HEK293 (cell line): ENCODE measurements around the gene NCOA3.

Experiments used
- CTCF ChIA-PET: fragments of 350-600 bp; formaldehyde crosslinking; extraction: SDS; loops from one replicate; lab custom pipeline; 2021; ENCODE audit warnings: antibody characterized with exemption; lab: Yijun Ruan, JAX
- POLR2A ChIA-PET: fragments of 300-600 bp; formaldehyde crosslinking; extraction: SDS; loops from one replicate; lab custom pipeline; 2020; ENCODE audit warnings: antibody characterized with exemption, inconsistent platforms; lab: Yijun Ruan, JAX
- H3K27ac ChIP-seq: fragments of 200-500 bp; sonication (Bioruptor generic); 2 replicates; pipeline ENCODE4 v1.5.1; 2014; ENCODE audit warnings: low read depth, low read length, control low read depth, inconsistent platforms; ENCODE audit errors: extremely low read depth
- H3K36me3 ChIP-seq, 2 experiments: fragments of 200-500 bp in 1 of 2; sonication (Bioruptor generic) in 1 of 2; 1 replicate in 1 of 2; 2 replicates in 1 of 2; pipeline ENCODE4 v1.5.1; 2014 to 2017; ENCODE audit warnings: inconsistent platforms in 2 of 2, low read length in 2 of 2; ENCODE audit not compliant: control insufficient read depth in 2 of 2, insufficient read depth in 1 of 2
- H3K4me1 ChIP-seq: fragments of 200-500 bp; sonication (Bioruptor generic); 2 replicates; pipeline ENCODE4 v1.5.1; 2014; ENCODE audit warnings: mild to moderate bottlenecking, low read length, inconsistent platforms; ENCODE audit not compliant: control insufficient read depth, insufficient read depth
- H3K4me3 ChIP-seq: 2 replicates; pipeline ENCODE4 v1.5.1; 2011; ENCODE audit warnings: low read depth, mild to moderate bottlenecking, control low read depth, low read length, moderate library complexity
- H3K9me3 ChIP-seq: fragments of 200-500 bp; sonication (Bioruptor generic); 2 replicates; pipeline ENCODE4 v1.5.1; 2014; ENCODE audit warnings: low read depth, low read length, inconsistent platforms; ENCODE audit not compliant: control insufficient read depth, insufficient read depth
- CTCF ChIP-seq: fragments of 450-650 bp; formaldehyde crosslinking; IDR thresholded peaks from 2 replicates; pipeline ENCODE4 v1.5.1; 2016; ENCODE audit warnings: missing biosample characterization, missing genetic modification characterization
- HOXA7 ChIP-seq: sonication (generic); formaldehyde crosslinking; IDR thresholded peaks from 2 replicates; pipeline ENCODE4 v1.8.1; 2022; ENCODE audit warnings: missing genetic modification reagents, borderline replicate concordance
- HOXC10 ChIP-seq: sonication (generic); formaldehyde crosslinking; IDR thresholded peaks from 2 replicates; pipeline ENCODE4 v1.8.1; 2023; ENCODE audit warnings: mild to moderate bottlenecking, missing genetic modification reagents
- OSR2 ChIP-seq: fragments of 450-650 bp; formaldehyde crosslinking; IDR thresholded peaks from 2 replicates; pipeline ENCODE4 v1.5.1; 2016; ENCODE audit warnings: missing biosample characterization, missing genetic modification characterization
- PRDM1 ChIP-seq: fragments of 450-650 bp; formaldehyde crosslinking; IDR thresholded peaks from 2 replicates; pipeline ENCODE4; 2016; ENCODE audit warnings: missing biosample characterization, missing genetic modification characterization
- REPIN1 ChIP-seq: fragments of 450-650 bp; formaldehyde crosslinking; IDR thresholded peaks from 2 replicates; pipeline ENCODE4 v1.5.1; 2017; ENCODE audit warnings: missing biosample characterization, missing genetic modification characterization, low read depth
- SCRT1 ChIP-seq: fragments of 450-650 bp; formaldehyde crosslinking; IDR thresholded peaks from 2 replicates; pipeline ENCODE4 v1.5.1; 2016; ENCODE audit warnings: missing biosample characterization, missing genetic modification characterization, borderline replicate concordance
- ZBTB10 ChIP-seq: fragments of 450-650 bp; formaldehyde crosslinking; IDR thresholded peaks from 2 replicates; pipeline ENCODE4 v1.5.1; 2016; ENCODE audit warnings: missing biosample characterization, missing genetic modification characterization
- ZBTB44 ChIP-seq: fragments of 450-650 bp; IDR thresholded peaks from 2 replicates; pipeline ENCODE4 v1.5.1; 2018; ENCODE audit warnings: missing biosample characterization, mild to moderate bottlenecking, missing genetic modification characterization
- ZFP3 ChIP-seq: fragments of 450-650 bp; formaldehyde crosslinking; IDR thresholded peaks from 2 replicates; pipeline ENCODE4 v1.5.1; 2016; ENCODE audit warnings: low read depth, missing biosample characterization, missing genetic modification characterization
- ZNF121 ChIP-seq: fragments of 450-650 bp; formaldehyde crosslinking; IDR thresholded peaks from 2 replicates; pipeline ENCODE4 v1.5.1; 2016; ENCODE audit warnings: missing biosample characterization, missing genetic modification characterization
- ZNF18 ChIP-seq: fragments of 450-650 bp; formaldehyde crosslinking; IDR thresholded peaks from 2 replicates; pipeline ENCODE4 v1.5.1; 2016; ENCODE audit warnings: missing biosample characterization, missing genetic modification characterization
- ZNF391 ChIP-seq: fragments of 450-650 bp; formaldehyde crosslinking; IDR thresholded peaks from 2 replicates; pipeline ENCODE4 v1.5.1; 2016; ENCODE audit warnings: low read depth, missing biosample characterization, missing genetic modification characterization, borderline replicate concordance
- ZNF416 ChIP-seq: fragments of 450-650 bp; formaldehyde crosslinking; IDR thresholded peaks from 2 replicates; pipeline ENCODE4 v1.5.1; 2016; ENCODE audit warnings: missing biosample characterization, missing genetic modification characterization
- ZNF426 ChIP-seq: fragments of 450-650 bp; formaldehyde crosslinking; IDR thresholded peaks from 2 replicates; pipeline ENCODE4 v1.5.1; 2017; ENCODE audit warnings: missing biosample characterization, missing genetic modification characterization, mild to moderate bottlenecking, inconsistent platforms, moderate library complexity
- ZNF433 ChIP-seq: fragments of 450-650 bp; formaldehyde crosslinking; IDR thresholded peaks from 2 replicates; pipeline ENCODE4 v1.5.1; 2016; ENCODE audit warnings: missing biosample characterization, missing genetic modification characterization, low read depth
- ZNF558 ChIP-seq: fragments of 450-650 bp; formaldehyde crosslinking; IDR thresholded peaks from 2 replicates; pipeline ENCODE4 v1.5.1; 2016; ENCODE audit warnings: missing biosample characterization, missing genetic modification characterization
- ZNF600 ChIP-seq: fragments of 450-650 bp; formaldehyde crosslinking; IDR thresholded peaks from 2 replicates; pipeline ENCODE4 v1.5.1; 2016; ENCODE audit warnings: missing biosample characterization, missing genetic modification characterization
- ZNF704 ChIP-seq: fragments of 450-650 bp; formaldehyde crosslinking; IDR thresholded peaks from 2 replicates; pipeline ENCODE4 v1.5.1; 2016; ENCODE audit warnings: missing biosample characterization, missing genetic modification characterization
- ZNF76 ChIP-seq: fragments of 450-650 bp; formaldehyde crosslinking; IDR thresholded peaks from 2 replicates; pipeline ENCODE4; 2016; ENCODE audit warnings: low read depth, missing biosample characterization, missing genetic modification characterization, borderline replicate concordance
- ZSCAN16 ChIP-seq: fragments of 450-650 bp; formaldehyde crosslinking; IDR thresholded peaks from 2 replicates; pipeline ENCODE4 v1.5.1; 2016; ENCODE audit warnings: missing biosample characterization, missing genetic modification characterization

NCOA3 gene

GRCh38 chr20:47568019-47568418, 66.3 kb downstream of the NCOA3 start (continued):
- TF ChIP-seq ZNF391 (tag by site-specific recombination) (no peak), REPIN1 (no peak), PRDM1 (tag by site-specific recombination) (no peak), ZNF558 (no peak), ZBTB10 (tag by site-specific recombination) (no peak), CTCF (tag by site-specific recombination) (no peak), SCRT1 (tag by site-specific recombination) (peak; percentile 49; the same call in 1 of the 2 replicates), OSR2 (peak; percentile 84), ZNF416 (tag by site-specific recombination) (no peak), ZFP3 (tag by site-specific recombination) (no peak), ZNF18 (tag by site-specific recombination) (no peak), ZBTB44 (tag by site-specific recombination) (peak; percentile 87), ZSCAN16 (no peak), HOXC10 (CRISPR knock-in tag) (no peak), ZNF600 (tag by site-specific recombination) (peak; percentile 85), ZNF426 (tag by site-specific recombination) (no peak), ZNF704 (tag by site-specific recombination) (no peak), HOXA7 (CRISPR knock-in tag) (no peak)

GRCh38 chr20:47568837-47569410, 67.2 kb downstream of the NCOA3 start:
- no peaks in the 10 kb centered on the region for H3K9me3 ChIP-seq
- H3K4me1 ChIP-seq, result peaks cover 5% of the 10 kb centered on the region
- no peaks in the 10 kb centered on the region for H3K36me3 ChIP-seq
- ChIA-PET POLR2A (no interaction called here), CTCF (interaction anchor here (0.6 to 0.9 kb wide), 5 partner anchors 19 to 65 kb away, joined by 3 to 5 read pairs (median 4); no protein-coding TSS in a partner anchor)
- H3K27ac ChIP-seq, result no peak overlapping the region
- TF ChIP-seq ZNF433 (no peak), SCRT1 (tag by site-specific recombination) (no peak), ZNF76 (no peak), ZNF121 (peak; percentile 97)
- no peak overlapping the region for H3K4me3 ChIP-seq
